ENCODE measurements around the gene TSSC4.

Gene TSSC4

DNA sequence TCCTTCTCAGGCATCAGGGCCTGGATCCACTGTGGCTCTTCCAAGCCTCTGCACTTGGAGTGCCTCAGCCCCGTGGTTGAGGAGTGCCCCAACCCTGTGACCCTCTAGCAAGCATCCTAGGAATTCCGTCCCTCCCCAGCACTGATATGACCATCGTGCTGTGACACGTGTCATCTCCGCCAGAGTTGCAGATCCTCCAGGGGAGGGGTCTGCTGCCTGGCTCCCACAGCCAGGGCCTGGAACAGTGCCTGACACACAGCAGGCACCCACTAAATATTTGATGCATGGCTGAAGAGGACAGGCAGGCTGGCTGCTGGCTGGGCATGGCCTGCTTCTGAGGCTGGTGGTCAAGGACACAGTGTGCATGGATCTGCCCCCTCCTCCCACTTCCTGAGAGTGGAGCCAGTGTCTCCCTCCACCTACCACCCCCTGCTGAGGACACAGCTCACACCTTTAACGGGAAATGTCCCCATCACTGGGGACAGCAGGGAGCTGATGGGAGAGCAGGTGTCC is 25.2 kb upstream of the TSSC4 start:
- H3K27ac ChIP-seq (replicated peaks) = no peak overlapping the region
- H3K4me3 ChIP-seq (replicated peaks; ENCODE audit: insufficient read depth, low read length) = no peak overlapping the region
- TF ChIP-seq SPI1 (IDR thresholded peaks at IDR 0.05; ENCODE audit: borderline replicate concordance, low read depth) (no peak), GABPA (IDR thresholded peaks at IDR 0.05; ENCODE audit: low read depth) (no peak), POLR2AphosphoS5 (IDR thresholded peaks at IDR 0.05; ENCODE audit: low read depth) (no peak)
- TF ChIP-seq, protein P1, sequence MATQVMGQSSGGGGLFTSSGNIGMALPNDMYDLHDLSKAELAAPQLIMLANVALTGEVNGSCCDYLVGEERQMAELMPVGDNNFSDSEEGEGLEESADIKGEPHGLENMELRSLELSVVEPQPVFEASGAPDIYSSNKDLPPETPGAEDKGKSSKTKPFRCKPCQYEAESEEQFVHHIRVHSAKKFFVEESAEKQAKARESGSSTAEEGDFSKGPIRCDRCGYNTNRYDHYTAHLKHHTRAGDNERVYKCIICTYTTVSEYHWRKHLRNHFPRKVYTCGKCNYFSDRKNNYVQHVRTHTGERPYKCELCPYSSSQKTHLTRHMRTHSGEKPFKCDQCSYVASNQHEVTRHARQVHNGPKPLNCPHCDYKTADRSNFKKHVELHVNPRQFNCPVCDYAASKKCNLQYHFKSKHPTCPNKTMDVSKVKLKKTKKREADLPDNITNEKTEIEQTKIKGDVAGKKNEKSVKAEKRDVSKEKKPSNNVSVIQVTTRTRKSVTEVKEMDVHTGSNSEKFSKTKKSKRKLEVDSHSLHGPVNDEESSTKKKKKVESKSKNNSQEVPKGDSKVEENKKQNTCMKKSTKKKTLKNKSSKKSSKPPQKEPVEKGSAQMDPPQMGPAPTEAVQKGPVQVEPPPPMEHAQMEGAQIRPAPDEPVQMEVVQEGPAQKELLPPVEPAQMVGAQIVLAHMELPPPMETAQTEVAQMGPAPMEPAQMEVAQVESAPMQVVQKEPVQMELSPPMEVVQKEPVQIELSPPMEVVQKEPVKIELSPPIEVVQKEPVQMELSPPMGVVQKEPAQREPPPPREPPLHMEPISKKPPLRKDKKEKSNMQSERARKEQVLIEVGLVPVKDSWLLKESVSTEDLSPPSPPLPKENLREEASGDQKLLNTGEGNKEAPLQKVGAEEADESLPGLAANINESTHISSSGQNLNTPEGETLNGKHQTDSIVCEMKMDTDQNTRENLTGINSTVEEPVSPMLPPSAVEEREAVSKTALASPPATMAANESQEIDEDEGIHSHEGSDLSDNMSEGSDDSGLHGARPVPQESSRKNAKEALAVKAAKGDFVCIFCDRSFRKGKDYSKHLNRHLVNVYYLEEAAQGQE (IDR thresholded peaks at IDR 0.05; ENCODE audit: insufficient replicate concordance, low read depth) = no peak
- TF ChIP-seq, protein P2, sequence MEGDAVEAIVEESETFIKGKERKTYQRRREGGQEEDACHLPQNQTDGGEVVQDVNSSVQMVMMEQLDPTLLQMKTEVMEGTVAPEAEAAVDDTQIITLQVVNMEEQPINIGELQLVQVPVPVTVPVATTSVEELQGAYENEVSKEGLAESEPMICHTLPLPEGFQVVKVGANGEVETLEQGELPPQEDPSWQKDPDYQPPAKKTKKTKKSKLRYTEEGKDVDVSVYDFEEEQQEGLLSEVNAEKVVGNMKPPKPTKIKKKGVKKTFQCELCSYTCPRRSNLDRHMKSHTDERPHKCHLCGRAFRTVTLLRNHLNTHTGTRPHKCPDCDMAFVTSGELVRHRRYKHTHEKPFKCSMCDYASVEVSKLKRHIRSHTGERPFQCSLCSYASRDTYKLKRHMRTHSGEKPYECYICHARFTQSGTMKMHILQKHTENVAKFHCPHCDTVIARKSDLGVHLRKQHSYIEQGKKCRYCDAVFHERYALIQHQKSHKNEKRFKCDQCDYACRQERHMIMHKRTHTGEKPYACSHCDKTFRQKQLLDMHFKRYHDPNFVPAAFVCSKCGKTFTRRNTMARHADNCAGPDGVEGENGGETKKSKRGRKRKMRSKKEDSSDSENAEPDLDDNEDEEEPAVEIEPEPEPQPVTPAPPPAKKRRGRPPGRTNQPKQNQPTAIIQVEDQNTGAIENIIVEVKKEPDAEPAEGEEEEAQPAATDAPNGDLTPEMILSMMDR (IDR thresholded peaks at IDR 0.05; ENCODE audit: insufficient read depth, low read length) = no peak
- peaks cover 2% of the 10 kb centered on the region for H3K27me3 ChIP-seq (ENCODE audit: insufficient read depth, poor library complexity, severe bottlenecking)
- DNase-seq (ENCODE audit: low read depth in 1 of 2, low spot score in 1 of 2) = no peak

DNA sequence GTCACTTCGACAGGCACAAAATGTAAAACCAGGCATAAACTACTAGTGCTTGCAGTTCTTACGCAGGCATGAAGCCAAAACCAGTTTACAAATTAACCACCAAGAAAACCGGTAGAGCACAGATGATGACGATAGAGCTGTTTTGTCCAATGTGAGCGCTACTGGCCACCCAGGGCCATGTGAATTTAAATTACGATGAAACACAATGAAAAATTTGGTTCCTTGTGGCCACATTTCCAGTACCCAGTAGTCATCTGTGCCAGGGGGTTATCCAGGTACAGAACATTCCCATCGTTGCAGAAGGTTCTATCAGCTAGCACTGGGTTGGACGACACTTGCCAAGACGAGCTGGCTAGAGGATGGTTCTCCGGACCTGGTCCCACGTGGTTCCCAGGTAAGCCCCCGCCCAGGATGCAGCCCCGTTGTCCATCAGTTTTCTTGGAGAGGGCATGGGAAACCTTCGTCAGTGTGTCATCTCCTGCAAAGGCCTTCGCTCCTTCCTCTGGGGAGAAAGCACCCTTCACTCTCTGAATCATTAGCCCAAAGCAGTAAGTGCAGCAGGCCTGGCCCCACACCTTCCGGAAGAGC is 24.5 kb upstream of the TSSC4 start:
- Histone ChIP-seq H3K4me3 (replicated peaks; ENCODE audit: insufficient read depth, low read length) (no peak overlapping the region), H3K27ac (replicated peaks) (no peak overlapping the region), H3K27me3 (ENCODE audit: insufficient read depth, poor library complexity, severe bottlenecking) (peaks cover 2% of the 10 kb centered on the region)
- no peak for DNase-seq (ENCODE audit: low read depth in 1 of 2, low spot score in 1 of 2)
- TF ChIP-seq POLR2AphosphoS5 (IDR thresholded peaks at IDR 0.05; ENCODE audit: low read depth) (no peak), SPI1 (IDR thresholded peaks at IDR 0.05; ENCODE audit: borderline replicate concordance, low read depth) (no peak)
- TF ChIP-seq, protein P2 (IDR thresholded peaks at IDR 0.05; ENCODE audit: insufficient read depth, low read length) = no peak

DNA sequence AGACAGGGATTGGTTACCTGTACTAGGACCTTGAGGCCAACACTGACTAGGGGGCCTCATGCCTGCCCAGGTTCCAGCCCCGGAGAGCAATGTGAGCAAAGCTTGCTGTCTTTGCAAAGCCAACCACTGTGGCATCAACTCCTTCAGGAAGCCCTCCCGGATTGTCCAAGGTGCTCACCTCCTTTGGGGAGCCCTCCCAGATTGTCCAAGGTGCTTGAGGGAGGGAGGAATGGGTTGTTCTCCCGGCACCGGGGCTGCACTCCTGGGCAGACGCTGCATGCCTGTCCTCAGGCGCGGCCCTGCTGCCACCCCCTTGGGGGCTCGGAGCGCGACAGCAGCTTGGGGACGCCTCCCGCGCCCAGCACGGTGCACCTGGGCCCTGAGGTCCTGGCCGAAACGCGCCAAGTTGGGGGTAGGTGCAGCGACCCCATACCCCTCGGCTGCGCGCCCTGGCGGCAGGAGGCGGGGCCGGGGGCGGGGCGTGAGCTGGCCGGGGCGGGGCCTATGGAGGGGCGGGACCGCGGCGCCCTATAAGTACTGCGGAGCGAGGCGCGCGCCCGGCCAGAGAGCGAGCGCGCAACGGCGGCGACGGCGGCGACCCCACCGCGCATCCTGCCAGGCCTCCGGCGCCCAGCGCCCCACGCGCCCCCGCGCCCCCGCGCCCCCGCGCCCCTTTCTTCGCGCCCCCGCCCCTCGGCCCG is 23.6 kb upstream of the TSSC4 start, which contains the start of gene CD81:
CD81 (plus strand) TSS at position 560 of the 701 bp plus-strand sequence. CDS start 240 bp downstream, outside the sequence.
- H3K4me3 ChIP-seq (replicated peaks; ENCODE audit: insufficient read depth, low read length) = peak within 1 kb of the TSS; percentile 65
- peak within 1 kb of the TSS; percentile 50; the same call in 1 of the 2 replicates for H3K27ac ChIP-seq (replicated peaks)
- TF ChIP-seq, protein P1 (IDR thresholded peaks at IDR 0.05; ENCODE audit: insufficient replicate concordance, low read depth) = no peak
- TF ChIP-seq, protein P2 (IDR thresholded peaks at IDR 0.05; ENCODE audit: insufficient read depth, low read length) = no peak
- peak; percentile 48; the same call in 1 of the 2 replicates for TF ChIP-seq POLR2AphosphoS5 (IDR thresholded peaks at IDR 0.05; ENCODE audit: low read depth)
- TF ChIP-seq SPI1 (IDR thresholded peaks at IDR 0.05; ENCODE audit: borderline replicate concordance, low read depth) = no peak
- DNase-seq (ENCODE audit: low read depth in 1 of 2, low spot score in 1 of 2) = no peak
- H3K27me3 ChIP-seq (ENCODE audit: insufficient read depth, poor library complexity, severe bottlenecking) = peaks cover 2% of the 10 kb centered on the region

All from HL-60 (cell line).